ENCODE results near the gene CCR8.

Gene CCR8

GRCh38 chr3:39285332-39285731 is 44.2 kb upstream of the CCR8 start:
- no peak for DNase-seq (ENCODE audit: low spot score)
- in situ Hi-C loops (cut with MboI; ENCODE audit: low pct_unique_long_range_greater_than_20kb, low sequenced_read_pairs, unreplicated experiment): loop anchor here (5.0 kb wide), 1 partner anchor 93 kb away; the partner anchor contains the start of gene XIRP1
- no peak for TF ChIP-seq CTCF (IDR thresholded peaks at IDR 0.05; ENCODE audit: extremely low read depth, insufficient read depth, missing control alignments)

GRCh38 chr3:39286771-39287170 is 42.7 kb upstream of the CCR8 start:
- DNase-seq (ENCODE audit: low spot score): no peak
- no peak for TF ChIP-seq CTCF (IDR thresholded peaks at IDR 0.05; ENCODE audit: extremely low read depth, insufficient read depth, missing control alignments)
- in situ Hi-C loops (cut with MboI; ENCODE audit: low pct_unique_long_range_greater_than_20kb, low sequenced_read_pairs, unreplicated experiment): loop anchor here (5.0 kb wide), 1 partner anchor 94 kb away; the partner anchor contains the start of gene XIRP1

- in situ Hi-C loops (cut with MboI; ENCODE audit: low pct_unique_long_range_greater_than_20kb, low sequenced_read_pairs, unreplicated experiment): loop anchor here (5.0 kb wide), 1 partner anchor 95 kb away; the partner anchor contains the start of gene XIRP1
- TF ChIP-seq CTCF (IDR thresholded peaks at IDR 0.05; ENCODE audit: extremely low read depth, insufficient read depth, missing control alignments): no peak
- DNase-seq (ENCODE audit: low spot score): no peak
Observed at GRCh38 chr3:39287216-39288164, 42.0 kb upstream of the CCR8 start.

GRCh38 chr3:39288300-39288808 is 41.2 kb upstream of the CCR8 start:
- in situ Hi-C loops (cut with MboI; ENCODE audit: low pct_unique_long_range_greater_than_20kb, low sequenced_read_pairs, unreplicated experiment): loop anchor here (5.0 kb wide), 1 partner anchor 96 kb away; the partner anchor contains the start of gene XIRP1
- peak; percentile 95 for DNase-seq (ENCODE audit: low spot score)
- peak; percentile 96 for TF ChIP-seq CTCF (IDR thresholded peaks at IDR 0.05; ENCODE audit: extremely low read depth, insufficient read depth, missing control alignments)

GRCh38 chr3:39289107-39289506 is 40.4 kb upstream of the CCR8 start:
- in situ Hi-C loops (cut with MboI; ENCODE audit: low pct_unique_long_range_greater_than_20kb, low sequenced_read_pairs, unreplicated experiment): loop anchor here (5.0 kb wide), 1 partner anchor 97 kb away; the partner anchor contains the start of gene XIRP1
- DNase-seq (ENCODE audit: low spot score): no peak
- no peak for TF ChIP-seq CTCF (IDR thresholded peaks at IDR 0.05; ENCODE audit: extremely low read depth, insufficient read depth, missing control alignments)

- DNase-seq (ENCODE audit: low spot score): no peak
- in situ Hi-C loops (cut with MboI; ENCODE audit: low pct_unique_long_range_greater_than_20kb, low sequenced_read_pairs, unreplicated experiment): no loop called here
- TF ChIP-seq CTCF (IDR thresholded peaks at IDR 0.05; ENCODE audit: extremely low read depth, insufficient read depth, missing control alignments): no peak
Observed at GRCh38 chr3:39290255-39290654, 39.3 kb upstream of the CCR8 start.

Measured in GM13977 (cell line).